ENCODE results near the gene ADSL. TPM values are rescaled to one million over a fixed set of nuclear protein-coding genes. Genes with fewer than 3 reads are reported as not detected.

Gene ADSL
- 177 and 204 TPM in 2 replicates for total RNA-seq

GRCh38 chr22:40346185-40347118, at the start of gene ADSL:
Gene ADSL (plus strand): TSS chr22:40346500. CDS start chr22:40346559, 59 bp downstream.

Other genes with a start within 250 kb of the ADSL start
- 33.7 and 36.6 TPM in 2 replicates for gene TNRC6B, start 168.6 kb upstream of the ADSL start, total RNA-seq
- gene SGSM3, start 24.1 kb downstream of the ADSL start, total RNA-seq = 44.7 and 57.2 TPM in 2 replicates